Common myeloid progenitor, CD34-positive (primary cell): ENCODE measurements around the gene TMBIM4.

ENCODE experiments used
- CTCF ChIA-PET: fragments of 350-600 bp; sonication (Branson Sonifier 250); formaldehyde crosslinking; loops from one replicate; lab custom pipeline; 2021; ENCODE audit warnings: antibody characterized with exemption; lab: Charles Lee
- POLR2A ChIA-PET: fragments of 350-600 bp; sonication (Branson Sonifier 250); formaldehyde crosslinking; loops from one replicate; lab custom pipeline; 2021; ENCODE audit warnings: antibody characterized with exemption; lab: Charles Lee
- DNase-seq, 3 donors: peaks; one replicate each; pipeline versions ENCODE4 v3.0.0 to v3.0.0-alpha.2; 2013
- H3K27ac ChIP-seq, 2 experiments: 1 replicate in 1 of 2; 2 replicates in 1 of 2; pipeline ENCODE4 v1.7.0; 2013; ENCODE audit warnings: inconsistent platforms in 2 of 2, low read length in 2 of 2, mild to moderate bottlenecking in 2 of 2, low read depth in 1 of 2, moderate library complexity in 1 of 2; ENCODE audit not compliant: severe bottlenecking in 2 of 2, insufficient read depth in 1 of 2, poor library complexity in 1 of 2
- H3K27me3 ChIP-seq, 5 experiments: replicated peaks in 2 of 5; 1 replicate in 3 of 5; 2 replicates in 2 of 5; pipeline versions ENCODE4 v1.6.1 to v1.7.0; 2013; ENCODE audit warnings: low read length in 4 of 5, mild to moderate bottlenecking in 2 of 5, moderate library complexity in 2 of 5, inconsistent platforms in 1 of 5; ENCODE audit not compliant: insufficient read depth in 5 of 5, control insufficient read depth in 4 of 5
- H3K36me3 ChIP-seq, 4 experiments: 1 replicate in 2 of 4; 2 replicates in 2 of 4; pipeline versions ENCODE4 v1.6.1 to v1.7.0; 2013; ENCODE audit warnings: low read length in 3 of 4, control low read depth in 1 of 4, mild to moderate bottlenecking in 1 of 4; ENCODE audit not compliant: control insufficient read depth in 4 of 4, insufficient read depth in 4 of 4
- H3K4me1 ChIP-seq, 4 experiments: 1 replicate in 3 of 4; 2 replicates in 1 of 4; pipeline versions ENCODE4 v1.6.1 to v1.7.1; 2013; ENCODE audit warnings: low read length in 3 of 4, mild to moderate bottlenecking in 3 of 4, control low read depth in 1 of 4, inconsistent platforms in 1 of 4, moderate library complexity in 1 of 4; ENCODE audit not compliant: control insufficient read depth in 4 of 4, insufficient read depth in 4 of 4; ENCODE audit errors: control extremely low read depth in 1 of 4
- H3K4me3 ChIP-seq, 7 experiments: 1 replicate in 4 of 7; 2 replicates in 3 of 7; pipeline versions ENCODE4 v1.5.1 to v1.7.0; 2013; ENCODE audit warnings: mild to moderate bottlenecking in 7 of 7, low read length in 6 of 7, moderate library complexity in 6 of 7, inconsistent platforms in 2 of 7, low read depth in 2 of 7, control low read depth in 1 of 7; ENCODE audit not compliant: insufficient read depth in 4 of 7, control insufficient read depth in 1 of 7; ENCODE audit errors: extremely low read depth in 1 of 7
- H3K9me3 ChIP-seq, 5 experiments: 1 replicate in 4 of 5; 2 replicates in 1 of 5; pipeline versions ENCODE4 v1.6.1 to v1.7.1; 2013; ENCODE audit warnings: low read length in 4 of 5, mild to moderate bottlenecking in 2 of 5, inconsistent platforms in 1 of 5, low read depth in 1 of 5, moderate library complexity in 1 of 5; ENCODE audit not compliant: control insufficient read depth in 4 of 5, insufficient read depth in 2 of 5; ENCODE audit errors: control extremely low read depth in 1 of 5
- WGBS: methylation state at CpG from one replicate; pipeline ENCODE4 v1.1.5; 2013; ENCODE audit not compliant: insufficient coverage; 5-methylcytosine and 5-hydroxymethylcytosine counted together

The TMBIM4 gene

GRCh38 chr12:66109056-66109455, 60.7 kb downstream of the TMBIM4 start:
- ChIA-PET CTCF (interaction anchor here (1.2 kb wide), 1 partner anchor 73 kb away, joined by 3 read pairs; no protein-coding TSS in a partner anchor), POLR2A (no interaction called here)
- no peaks in the 10 kb centered on the region for H3K36me3 ChIP-seq

GRCh38 chr12:66108386-66108785, 61.4 kb downstream of the TMBIM4 start:
- no CpG with 5 or more reads among the region's 1 CpG for WGBS
- no peak for DNase-seq
- POLR2A ChIA-PET, result no interaction called here

More at GRCh38 chr12:66109056-66109455, 60.7 kb downstream of the TMBIM4 start:
- H3K27me3 ChIP-seq, result no peaks in the 10 kb centered on the region
- 100% methylated on average over 3 of the region's 4 CpGs for WGBS
- H3K27ac ChIP-seq, result no peak overlapping the region
- H3K4me1 ChIP-seq, result peaks cover 0 to 3% (median 0%) of the 10 kb centered on the region in 4 experiments
- DNase-seq, result no peak
- no peaks in the 10 kb centered on the region for H3K9me3 ChIP-seq
- no peak overlapping the region for H3K4me3 ChIP-seq

GRCh38 chr12:66107451-66107915, 62.3 kb downstream of the TMBIM4 start:
- peak overlapping the region in 1 of 7 experiments; percentile 28 for H3K4me3 ChIP-seq
- H3K4me1 ChIP-seq, result peaks cover 0 to 3% (median 0%) of the 10 kb centered on the region in 4 experiments
- WGBS, result 33% methylated on average over 8 of the region's 9 CpGs
- no peaks in the 10 kb centered on the region for H3K36me3 ChIP-seq
- H3K9me3 ChIP-seq, result no peaks in the 10 kb centered on the region
- H3K27ac ChIP-seq, result no peak overlapping the region
- peak; percentile 89 to 95 (median 92) for DNase-seq
- POLR2A ChIA-PET, result no interaction called here
- CTCF ChIA-PET, result interaction anchor here (0.7 to 1.5 kb wide), 5 partner anchors 12 to 801 kb away, joined by 3 to 4 read pairs (median 3); partner anchors contain the start of gene LLPH
- no peaks in the 10 kb centered on the region for H3K27me3 ChIP-seq

More at GRCh38 chr12:66108386-66108785, 61.4 kb downstream of the TMBIM4 start:
- Histone ChIP-seq H3K4me1 (peaks cover 0 to 3% (median 0%) of the 10 kb centered on the region in 4 experiments), H3K9me3 (no peaks in the 10 kb centered on the region), H3K4me3 (no peak overlapping the region), H3K27me3 (no peaks in the 10 kb centered on the region), H3K27ac (no peak overlapping the region), H3K36me3 (no peaks in the 10 kb centered on the region)
- CTCF ChIA-PET, result interaction anchor here (1.2 to 1.5 kb wide), 2 partner anchors 73 to 802 kb away, joined by 3 read pairs; no protein-coding TSS in a partner anchor

- ChIA-PET POLR2A (no interaction called here), CTCF (interaction anchor here (0.6 to 1.9 kb wide), 4 partner anchors 13 to 588 kb away, joined by 3 to 5 read pairs (median 4); no protein-coding TSS in a partner anchor)
- H3K4me1 ChIP-seq, result peaks cover 0 to 3% (median 0%) of the 10 kb centered on the region in 4 experiments
- no peak overlapping the region for H3K4me3 ChIP-seq
- H3K27me3 ChIP-seq, result no peaks in the 10 kb centered on the region
- H3K27ac ChIP-seq, result no peak overlapping the region
- WGBS, result 100% methylated on average over 2 of the region's 3 CpGs
- H3K36me3 ChIP-seq, result no peaks in the 10 kb centered on the region
- no peaks in the 10 kb centered on the region for H3K9me3 ChIP-seq
- peak in 2 of 3 donors; percentile 28 to 29 for DNase-seq
These were observed 66.5 kb downstream of the TMBIM4 start for GRCh38 chr12:66103016-66103913.

- no peaks in the 10 kb centered on the region for H3K36me3 ChIP-seq
- DNase-seq, result peak; percentile 48 to 91 (median 90)
- no peaks in the 10 kb centered on the region for H3K27me3 ChIP-seq
- H3K4me3 ChIP-seq, result peak overlapping the region in 1 of 7 experiments; percentile 45
- ChIA-PET CTCF (interaction anchor here (1.1 kb wide), 1 partner anchor 12 kb away, joined by 4 read pairs; no protein-coding TSS in a partner anchor), POLR2A (no interaction called here)
- no peaks in the 10 kb centered on the region for H3K9me3 ChIP-seq
- peaks cover 0 to 6% (median 0%) of the 10 kb centered on the region in 4 experiments for H3K4me1 ChIP-seq
- WGBS, result no CpG with 5 or more reads among the region's 1 CpG
- no peak overlapping the region for H3K27ac ChIP-seq
These were observed 77.1 kb downstream of the TMBIM4 start for GRCh38 chr12:66092559-66093269.

GRCh38 chr12:66090157-66090556, 79.6 kb downstream of the TMBIM4 start:
- H3K27ac ChIP-seq, result no peak overlapping the region
- no peaks in the 10 kb centered on the region for H3K9me3 ChIP-seq
- no peaks in the 10 kb centered on the region for H3K36me3 ChIP-seq
- CTCF ChIA-PET, result interaction anchor here (1.3 to 2.3 kb wide), 4 partner anchors 14 to 777 kb away, joined by 4 to 8 read pairs (median 4); no protein-coding TSS in a partner anchor
- POLR2A ChIA-PET, result no interaction called here
- H3K4me1 ChIP-seq, result peaks cover 0 to 6% (median 0%) of the 10 kb centered on the region in 4 experiments
- H3K4me3 ChIP-seq, result no peak overlapping the region
- 92% methylated on average over 2 of the region's 4 CpGs for WGBS
- no peaks in the 10 kb centered on the region for H3K27me3 ChIP-seq
- no peak for DNase-seq
